CD4-positive, alpha-beta T cell (primary cell): Measurements from ENCODE around the gene RCL1. TPM values are rescaled to one million over a fixed set of nuclear protein-coding genes. Genes with fewer than 3 reads are reported as not detected.

Source experiments
- ATAC-seq: fragments of 200-7000 bp; cut with Tn5 transposase; one replicate; pipeline ENCODE4 v1.10.0; 2022; ENCODE audit warnings: mild to moderate bottlenecking; ENCODE audit not compliant: poor library complexity
- CTCF ChIA-PET: fragments of 350-600 bp; sonication (Branson Sonifier 250); formaldehyde crosslinking; loops from one replicate; lab custom pipeline; 2021; ENCODE audit warnings: antibody characterized with exemption, inconsistent platforms; lab: Charles Lee
- POLR2A ChIA-PET: fragments of 350-600 bp; sonication (Branson Sonifier 250); formaldehyde crosslinking; loops from one replicate; lab custom pipeline; 2021; ENCODE audit warnings: antibody characterized with exemption, inconsistent platforms; lab: Charles Lee
- DNase-seq, 14 experiments: peaks; one replicate each; pipeline ENCODE4 v3.0.0-alpha.2; 2013 to 2020; ENCODE audit warnings: mixed read lengths in 2 of 14
- H3K27ac ChIP-seq, 2 donors: one replicate each; pipeline versions ENCODE4 v1.5.1 to v1.7.0; 2013; ENCODE audit warnings: low read length in 2 of 2, low read depth in 1 of 2, mild to moderate bottlenecking in 1 of 2
- H3K27me3 ChIP-seq, 2 experiments: 1 replicate in 1 of 2; 2 replicates in 1 of 2; pipeline versions ENCODE4 v1.6.1 to v1.7.0; 2013; ENCODE audit warnings: low read length in 2 of 2, control low read depth in 1 of 2, mild to moderate bottlenecking in 1 of 2, moderate library complexity in 1 of 2; ENCODE audit not compliant: insufficient read depth in 2 of 2, control insufficient read depth in 1 of 2
- H3K36me3 ChIP-seq: one replicate; pipeline ENCODE4 v1.6.1; 2013; ENCODE audit warnings: low read length, control low read depth; ENCODE audit not compliant: insufficient read depth
- H3K4me1 ChIP-seq: one replicate; pipeline ENCODE4 v1.6.1; 2013; ENCODE audit warnings: low read length, control low read depth; ENCODE audit not compliant: insufficient read depth
- H3K4me3 ChIP-seq: one replicate; pipeline ENCODE4 v1.5.1; 2013; ENCODE audit warnings: mild to moderate bottlenecking, low read length, moderate library complexity
- H3K9me3 ChIP-seq, 2 experiments: 1 replicate in 1 of 2; 2 replicates in 1 of 2; pipeline versions ENCODE4 v1.6.1 to v1.7.0; 2013; ENCODE audit warnings: low read length in 2 of 2, mild to moderate bottlenecking in 2 of 2, control low read depth in 1 of 2, moderate library complexity in 1 of 2; ENCODE audit not compliant: control insufficient read depth in 1 of 2, insufficient read depth in 1 of 2
- H3K27ac Mint-ChIP-seq: one replicate; pipeline ENCODE4 v1.8.0; 2020; ENCODE audit warnings: mixed read lengths
- H3K27me3 Mint-ChIP-seq: one replicate; pipeline ENCODE4 v1.8.0; 2021; ENCODE audit warnings: mixed read lengths
- H3K36me3 Mint-ChIP-seq: one replicate; pipeline ENCODE4 v1.8.0; 2021; ENCODE audit warnings: low read depth, mixed read lengths
- H3K4me1 Mint-ChIP-seq: one replicate; pipeline ENCODE4 v1.8.0; 2021; ENCODE audit warnings: low read depth, mixed read lengths
- H3K4me3 Mint-ChIP-seq: one replicate; pipeline ENCODE4 v1.8.0; 2020; ENCODE audit warnings: mild to moderate bottlenecking, mixed read lengths
- H3K9me3 Mint-ChIP-seq: one replicate; pipeline ENCODE4 v1.8.0; 2020; ENCODE audit warnings: mixed read lengths
- CTCF ChIP-seq: fragments of 200-600 bp; IDR thresholded peaks from one replicate; pipeline ENCODE4 v1.8.0; 2022; ENCODE audit warnings: antibody characterized with exemption, mild to moderate bottlenecking
- intact Hi-C, 2 experiments: fragments of 100-400 bp; cut with DNase I in 1 of 2; cut with micrococcal nuclease in 1 of 2; formaldehyde crosslinking; loops; one replicate each; pipeline versions ENCODE4 v1.15.1 to v1.9.0; 2023 to 2025; cut with DNase I, micrococcal nuclease
- total RNA-seq, 174 experiments: library from RNA in 2 of 174; stranded (reverse) in 2 of 174; gene quantifications; one replicate each; pipeline ENCODE4 v1.2.3 and lab custom pipeline; 2021 to 2026

Gene RCL1
- total RNA-seq, 2 experiments from 2014 or later: 33.8 to 35.5 TPM

GRCh38 chr9:4768681-4769080 lies 24.1 kb upstream of the RCL1 start:
- intact Hi-C loops: no loop called here
- no peak overlapping the region for H3K4me3 Mint-ChIP-seq
- POLR2A ChIA-PET: no interaction called here
- H3K9me3 Mint-ChIP-seq: no peaks in the 10 kb centered on the region
- H3K36me3 ChIP-seq: no peaks in the 10 kb centered on the region
- no peak for TF ChIP-seq CTCF
- no peaks in the 10 kb centered on the region for H3K4me1 Mint-ChIP-seq
- H3K27ac Mint-ChIP-seq: no peak overlapping the region
- DNase-seq: no peak
- no peak for ATAC-seq
- H3K27ac ChIP-seq: no peak overlapping the region
- H3K4me3 ChIP-seq: no peak overlapping the region
- H3K36me3 Mint-ChIP-seq: no peaks in the 10 kb centered on the region
- CTCF ChIA-PET: no interaction called here
- H3K27me3 ChIP-seq: no peaks in the 10 kb centered on the region
- H3K9me3 ChIP-seq: peaks cover 0 to 5% of the 10 kb centered on the region in 2 experiments
- no peaks in the 10 kb centered on the region for H3K27me3 Mint-ChIP-seq
- H3K4me1 ChIP-seq: no peaks in the 10 kb centered on the region

GRCh38 chr9:4769321-4770080 lies 23.2 kb upstream of the RCL1 start:
- H3K36me3 ChIP-seq: no peaks in the 10 kb centered on the region
- H3K4me3 ChIP-seq: no peak overlapping the region
- TF ChIP-seq CTCF: no peak
- no peaks in the 10 kb centered on the region for H3K4me1 Mint-ChIP-seq
- ATAC-seq (no peak), DNase-seq (no peak)
- peaks cover 0 to 5% of the 10 kb centered on the region in 2 experiments for H3K9me3 ChIP-seq
- ChIA-PET POLR2A (no interaction called here), CTCF (no interaction called here)
- no peaks in the 10 kb centered on the region for H3K36me3 Mint-ChIP-seq
- H3K27me3 Mint-ChIP-seq: no peaks in the 10 kb centered on the region
- no peaks in the 10 kb centered on the region for H3K4me1 ChIP-seq
- intact Hi-C loops: no loop called here
- no peaks in the 10 kb centered on the region for H3K27me3 ChIP-seq
- no peak overlapping the region for H3K27ac ChIP-seq
- H3K27ac Mint-ChIP-seq: no peak overlapping the region
- no peaks in the 10 kb centered on the region for H3K9me3 Mint-ChIP-seq
- H3K4me3 Mint-ChIP-seq: no peak overlapping the region

GRCh38 chr9:4771788-4772187 lies 21.0 kb upstream of the RCL1 start:
- Mint-ChIP-seq H3K27ac (no peak overlapping the region), H3K36me3 (no peaks in the 10 kb centered on the region), H3K27me3 (no peaks in the 10 kb centered on the region), H3K9me3 (no peaks in the 10 kb centered on the region), H3K4me3 (no peak overlapping the region), H3K4me1 (no peaks in the 10 kb centered on the region)
- Histone ChIP-seq H3K4me3 (no peak overlapping the region), H3K27ac (no peak overlapping the region), H3K9me3 (peaks cover 0 to 5% of the 10 kb centered on the region in 2 experiments), H3K36me3 (no peaks in the 10 kb centered on the region), H3K27me3 (no peaks in the 10 kb centered on the region), H3K4me1 (no peaks in the 10 kb centered on the region)
- ChIA-PET POLR2A (no interaction called here), CTCF (no interaction called here)
- intact Hi-C loops: no loop called here
- DNase-seq (no peak), ATAC-seq (no peak)
- TF ChIP-seq CTCF: no peak
